H9 (cell line): ENCODE results near the gene SLA2. TPM values are rescaled to one million over a fixed set of nuclear protein-coding genes. Genes with fewer than 3 reads are reported as not detected.

Experiments
- DNase-seq: peaks from one replicate; pipeline ENCODE4 v3.0.0-alpha.2; 2017
- H2AFZ ChIP-seq: one replicate; pipeline ENCODE4 v1.6.1; 2013; ENCODE audit warnings: mild to moderate bottlenecking, low read length, control low read depth, moderate library complexity
- H2AK5ac ChIP-seq: 2 replicates; pipeline ENCODE4 v1.6.1; 2013; ENCODE audit warnings: low read length, control low read depth, mixed read lengths; ENCODE audit not compliant: insufficient read length
- H2BK120ac ChIP-seq: one replicate; pipeline ENCODE4 v1.6.1; 2013; ENCODE audit warnings: low read depth, mild to moderate bottlenecking, low read length, control low read depth, inconsistent platforms; ENCODE audit not compliant: poor library complexity, severe bottlenecking
- H2BK12ac ChIP-seq: 2 replicates; pipeline ENCODE4 v1.6.1; 2013; ENCODE audit warnings: low read length, control low read depth, mixed read lengths, low read depth; ENCODE audit not compliant: insufficient read length
- H2BK15ac ChIP-seq: 2 replicates; pipeline ENCODE4 v1.6.1; 2013; ENCODE audit warnings: low read depth, low read length, control low read depth
- H2BK20ac ChIP-seq: one replicate; pipeline ENCODE4 v1.6.1; 2013; ENCODE audit warnings: low read depth, mild to moderate bottlenecking, low read length, control low read depth, inconsistent platforms; ENCODE audit not compliant: poor library complexity, severe bottlenecking
- H2BK5ac ChIP-seq: 2 replicates; pipeline ENCODE4 v1.6.1; 2013; ENCODE audit warnings: low read length, control low read depth, mixed read lengths; ENCODE audit not compliant: insufficient read length
- H3K14ac ChIP-seq: 2 replicates; pipeline ENCODE4 v1.6.1; 2013; ENCODE audit warnings: low read length, control low read depth; ENCODE audit not compliant: insufficient read depth
- H3K18ac ChIP-seq: 2 replicates; pipeline ENCODE4 v1.6.1; 2013; ENCODE audit warnings: low read depth, mild to moderate bottlenecking, mixed read lengths, low read length, control low read depth; ENCODE audit not compliant: insufficient read length
- H3K23ac ChIP-seq: 2 replicates; pipeline ENCODE4 v1.6.1; 2013; ENCODE audit warnings: low read length, control low read depth, mixed read lengths, low read depth; ENCODE audit not compliant: insufficient read length
- H3K23me2 ChIP-seq: 2 replicates; pipeline ENCODE4 v1.6.1; 2013; ENCODE audit warnings: low read depth, mild to moderate bottlenecking, mixed read lengths, low read length, control low read depth; ENCODE audit not compliant: insufficient read length, poor library complexity, severe bottlenecking
- H3K27ac ChIP-seq: 2 replicates; pipeline ENCODE4 v1.5.1; 2013; ENCODE audit warnings: low read length, control low read depth, mixed read lengths, low read depth; ENCODE audit not compliant: insufficient read length
- H3K27me3 ChIP-seq: 2 replicates; pipeline ENCODE4 v1.6.1; 2013; ENCODE audit warnings: low read length, control low read depth, inconsistent platforms; ENCODE audit not compliant: insufficient read depth
- H3K4ac ChIP-seq: 2 replicates; pipeline ENCODE4 v1.6.1; 2013; ENCODE audit warnings: low read depth, mild to moderate bottlenecking, control low read depth, inconsistent platforms, low read length, moderate library complexity
- H3K4me1 ChIP-seq: 2 replicates; pipeline ENCODE4 v1.6.1; 2013; ENCODE audit warnings: low read length, control low read depth, inconsistent platforms; ENCODE audit not compliant: insufficient read depth
- H3K4me2 ChIP-seq: 2 replicates; pipeline ENCODE4 v1.6.1; 2013; ENCODE audit warnings: low read length, control low read depth, mixed read lengths; ENCODE audit not compliant: insufficient read length, insufficient read depth
- H3K56ac ChIP-seq: 2 replicates; pipeline ENCODE4 v1.6.1; 2013; ENCODE audit warnings: low read depth, mild to moderate bottlenecking, mixed read lengths, low read length, control low read depth; ENCODE audit not compliant: insufficient read length
- H3K79me1 ChIP-seq: 2 replicates; pipeline ENCODE4 v1.6.1; 2013; ENCODE audit warnings: low read depth, mild to moderate bottlenecking, moderate library complexity, low read length, control low read depth, inconsistent platforms; ENCODE audit not compliant: insufficient read depth, poor library complexity, severe bottlenecking
- H3K79me2 ChIP-seq: 2 replicates; pipeline ENCODE4 v1.6.1; 2013; ENCODE audit warnings: low read length, control low read depth, inconsistent platforms; ENCODE audit not compliant: insufficient read depth
- H3K9ac ChIP-seq: 2 replicates; pipeline ENCODE4 v1.6.1; 2013; ENCODE audit warnings: low read length, control low read depth, mixed read lengths; ENCODE audit not compliant: insufficient read length; ENCODE audit errors: extremely low read depth
- H3K9me3 ChIP-seq: one replicate; pipeline ENCODE4 v1.6.1; 2013; ENCODE audit warnings: low read depth, low read length, inconsistent platforms; ENCODE audit not compliant: control insufficient read depth
- H3T11ph ChIP-seq: one replicate; pipeline ENCODE4 v1.6.1; 2013; ENCODE audit warnings: mild to moderate bottlenecking, low read length, control low read depth, inconsistent platforms
- H4K20me1 ChIP-seq: one replicate; pipeline ENCODE4 v1.6.1; 2013; ENCODE audit not compliant: control insufficient read depth, insufficient read length, insufficient read depth
- H4K5ac ChIP-seq: 2 replicates; pipeline ENCODE4 v1.6.1; 2013; ENCODE audit warnings: low read depth, mild to moderate bottlenecking, mixed read lengths, low read length, control low read depth; ENCODE audit not compliant: insufficient read length
- H4K8ac ChIP-seq: replicated peaks from 2 replicates; pipeline ENCODE4 v1.6.1; 2013; ENCODE audit warnings: low read length, control low read depth, mixed read lengths, low read depth; ENCODE audit not compliant: insufficient read length
- H4K91ac ChIP-seq: 2 replicates; pipeline ENCODE4 v1.6.1; 2013; ENCODE audit warnings: low read depth, mild to moderate bottlenecking, moderate library complexity, mixed read lengths, low read length, control low read depth; ENCODE audit not compliant: insufficient read length
- H3K27ac Mint-ChIP-seq, 3 experiments: 2 replicates in 2 of 3; 3 replicates in 1 of 3; pipeline ENCODE4 v1.8.0; 2020 to 2021; ENCODE audit warnings: mixed read lengths in 3 of 3, mild to moderate bottlenecking in 1 of 3, moderate library complexity in 1 of 3
- H3K27me3 Mint-ChIP-seq: 2 replicates; pipeline ENCODE4 v1.8.0; 2021; ENCODE audit warnings: low read depth, mild to moderate bottlenecking, moderate library complexity, mixed read lengths
- H3K36me3 Mint-ChIP-seq, 3 experiments: 2 replicates in 2 of 3; 3 replicates in 1 of 3; pipeline ENCODE4 v1.8.0; 2020 to 2021; ENCODE audit warnings: low read depth in 3 of 3, mixed read lengths in 3 of 3; ENCODE audit not compliant: insufficient read depth in 1 of 3
- H3K4me1 Mint-ChIP-seq, 2 experiments: 2 replicates each; pipeline ENCODE4 v1.8.0; 2020; ENCODE audit warnings: mixed read lengths in 2 of 2
- H3K4me3 Mint-ChIP-seq, 2 experiments: 2 replicates in 1 of 2; 3 replicates in 1 of 2; pipeline ENCODE4 v1.8.0; 2020 to 2021; ENCODE audit warnings: mild to moderate bottlenecking in 2 of 2, mixed read lengths in 2 of 2, moderate library complexity in 1 of 2
- H3K9me3 Mint-ChIP-seq, 2 experiments: 2 replicates in 1 of 2; 3 replicates in 1 of 2; pipeline ENCODE4 v1.8.0; 2020; ENCODE audit warnings: mild to moderate bottlenecking in 2 of 2, mixed read lengths in 2 of 2, moderate library complexity in 1 of 2
- CTCF ChIP-seq: fragments of 200-600 bp; sonication (generic); conservative IDR thresholded peaks from 3 replicates; pipeline ENCODE4 v1.8.0; 2021; ENCODE audit warnings: antibody characterized with exemption, mild to moderate bottlenecking
- WGBS: extraction: QIAGEN DNeasy Blood & Tissue Kit; methylation state at CpG from one replicate; pipeline ENCODE4 v1.1.7; 2013; ENCODE audit warnings: missing lambda C conversion rate, low lambda C conversion rate, mixed read lengths; ENCODE audit not compliant: insufficient read length; ENCODE audit errors: extremely low coverage; 5-methylcytosine and 5-hydroxymethylcytosine counted together
- total RNA-seq: library from RNA; stranded (reverse); gene quantifications from 2 replicates; pipeline ENCODE4 v1.2.1, GENCODE V29; 2021

Gene SLA2
- total RNA-seq, 1 experiment from 2014 or later = 0.20 TPM

GRCh38 chr20:36629719-36630681 lies 16.0 kb downstream of the SLA2 start:
- Mint-ChIP-seq H3K4me3 (no peak overlapping the region), H3K9me3 (no peaks in the 10 kb centered on the region)
- H3K14ac ChIP-seq = no peak overlapping the region

More at GRCh38 chr20:36629719-36630681, 16.0 kb downstream of the SLA2 start:
- Histone ChIP-seq H3K56ac (no peak overlapping the region), H3K79me1 (no peaks in the 10 kb centered on the region), H3K9me3 (no peaks in the 10 kb centered on the region), H3K23ac (no peak overlapping the region), H3K23me2 (no peaks in the 10 kb centered on the region), H2AFZ (no peak overlapping the region), H3K27ac (no peak overlapping the region), H3K4me1 (no peaks in the 10 kb centered on the region; the same call in 1 of the 2 replicates), H2AK5ac (no peak overlapping the region), H4K8ac (no peak overlapping the region), H3K4ac (no peak overlapping the region), H3K27me3 (no peaks in the 10 kb centered on the region), H2BK20ac (no peak overlapping the region), H3K18ac (no peak overlapping the region), H4K91ac (no peak overlapping the region), H2BK15ac (no peak overlapping the region), H3K4me2 (no peak overlapping the region), H4K20me1 (no peaks in the 10 kb centered on the region), H4K5ac (no peak overlapping the region), H3T11ph (no peak overlapping the region), H3K79me2 (no peaks in the 10 kb centered on the region), H3K9ac (no peak overlapping the region), H2BK120ac (no peak overlapping the region), H2BK5ac (no peak overlapping the region), H2BK12ac (no peak overlapping the region)
- TF ChIP-seq CTCF = no peak
- H3K4me1 Mint-ChIP-seq = peaks cover 6 to 8% of the 10 kb centered on the region in 2 experiments; a peak in 3 of 4 replicates
- H3K27ac Mint-ChIP-seq = peak overlapping the region in 1 of 3 experiments; percentile 88; a peak in 2 of 7 replicates
- no peaks in the 10 kb centered on the region for H3K36me3 Mint-ChIP-seq
- no CpG with 5 or more reads among the region's 15 CpGs for WGBS
- no peak for DNase-seq
- H3K27me3 Mint-ChIP-seq = no peaks in the 10 kb centered on the region
